Neural crest cell (in vitro differentiated cells): Measurements from ENCODE around the gene RPL22L1. TPM values are rescaled to one million over a fixed set of nuclear protein-coding genes. Genes with fewer than 3 reads are reported as not detected.
A peak's percentile ranks its signal among the peaks of the same experiment; 100 is the strongest.

Experiments
- DNase-seq: peaks from one replicate; pipeline ENCODE4 v3.0.0; 2021; ENCODE audit warnings: low read depth, mixed read lengths, low spot score
- H3K27ac Mint-ChIP-seq: one replicate; pipeline ENCODE4 v1.8.0; 2021; ENCODE audit warnings: mild to moderate bottlenecking, mixed read lengths; ENCODE audit not compliant: unreplicated experiment
- H3K27me3 Mint-ChIP-seq: 2 replicates; pipeline ENCODE4 v1.8.0; 2021; ENCODE audit warnings: low read depth, mild to moderate bottlenecking, mixed read lengths
- H3K36me3 Mint-ChIP-seq: 2 replicates; pipeline ENCODE4 v1.8.0; 2021; ENCODE audit warnings: low read depth, mild to moderate bottlenecking, mixed read lengths
- H3K4me1 Mint-ChIP-seq: 2 replicates; pipeline ENCODE4 v1.8.0; 2021; ENCODE audit warnings: mixed read lengths
- H3K4me3 Mint-ChIP-seq: one replicate; pipeline ENCODE4 v1.8.0; 2021; ENCODE audit warnings: mild to moderate bottlenecking, mixed read lengths
- H3K9me3 Mint-ChIP-seq: 2 replicates; pipeline ENCODE4 v1.8.0; 2021; ENCODE audit warnings: mixed read lengths
- CTCF ChIP-seq: fragments of 200-600 bp; sonication (generic); conservative IDR thresholded peaks from 2 replicates; pipeline ENCODE4 v1.5.0; 2021; ENCODE audit warnings: antibody characterized with exemption, mild to moderate bottlenecking
- total RNA-seq: library from RNA; stranded (reverse); gene quantifications from 2 replicates; pipeline ENCODE4 v1.2.1, GENCODE V29; 2021

Gene RPL22L1
- total RNA-seq, 1 donor from 2014 or later = 89.6 TPM

- Mint-ChIP-seq H3K27me3 (no peaks in the 10 kb centered on the region), H3K9me3 (no peaks in the 10 kb centered on the region), H3K4me1 (peaks cover 29% of the 10 kb centered on the region), H3K36me3 (peaks cover 28% of the 10 kb centered on the region), H3K27ac (peak overlapping the region; percentile 99), H3K4me3 (peak overlapping the region; percentile 95)
- no peak for DNase-seq
- no peak for TF ChIP-seq CTCF
Measured at GRCh38 chr3:170868577-170869238, 1.3 kb downstream of the RPL22L1 start.

GRCh38 chr3:170867143-170867937 lies 2.7 kb downstream of the RPL22L1 start:
- no peaks in the 10 kb centered on the region for H3K9me3 Mint-ChIP-seq
- H3K27ac Mint-ChIP-seq = no peak overlapping the region
- DNase-seq = no peak
- H3K4me1 Mint-ChIP-seq = peaks cover 32% of the 10 kb centered on the region
- H3K4me3 Mint-ChIP-seq = peak overlapping the region; percentile 82
- no peak for TF ChIP-seq CTCF
- peaks cover 28% of the 10 kb centered on the region for H3K36me3 Mint-ChIP-seq
- H3K27me3 Mint-ChIP-seq = no peaks in the 10 kb centered on the region

- Mint-ChIP-seq H3K36me3 (peaks cover 28% of the 10 kb centered on the region), H3K27ac (no peak overlapping the region), H3K9me3 (no peaks in the 10 kb centered on the region), H3K27me3 (no peaks in the 10 kb centered on the region), H3K4me3 (peak overlapping the region; percentile 82), H3K4me1 (peaks cover 32% of the 10 kb centered on the region)
- DNase-seq = no peak
- TF ChIP-seq CTCF = no peak
Measured at GRCh38 chr3:170866499-170866898, 3.5 kb downstream of the RPL22L1 start.

- H3K9me3 Mint-ChIP-seq = no peaks in the 10 kb centered on the region
- peaks cover 35% of the 10 kb centered on the region for H3K4me1 Mint-ChIP-seq
- no peak overlapping the region for H3K27ac Mint-ChIP-seq
- peaks cover 28% of the 10 kb centered on the region for H3K36me3 Mint-ChIP-seq
- H3K4me3 Mint-ChIP-seq = peak overlapping the region; percentile 39
- no peak for TF ChIP-seq CTCF
- no peaks in the 10 kb centered on the region for H3K27me3 Mint-ChIP-seq
- DNase-seq = no peak
Measured at GRCh38 chr3:170865209-170866094, 4.5 kb downstream of the RPL22L1 start.

- peaks cover 28% of the 10 kb centered on the region for H3K4me1 Mint-ChIP-seq
- H3K9me3 Mint-ChIP-seq = no peaks in the 10 kb centered on the region
- no peak overlapping the region for H3K4me3 Mint-ChIP-seq
- H3K36me3 Mint-ChIP-seq = peaks cover 24% of the 10 kb centered on the region
- no peak overlapping the region for H3K27ac Mint-ChIP-seq
- no peak for TF ChIP-seq CTCF
- DNase-seq = no peak
- no peaks in the 10 kb centered on the region for H3K27me3 Mint-ChIP-seq
Measured at GRCh38 chr3:170864525-170865208, 5.3 kb downstream of the RPL22L1 start.
